Stimulated activated effector memory CD8-positive, alpha-beta T cell treated with anti-CD3 and anti-CD28 coated beads, Interleukin-12 subunit alpha, Interleukin-12 subunit beta, amount 100 ng/mL, for 72 hours (primary cell): ENCODE measurements around the gene HOMER1.
"Not testable (repeated sequence)": the region's sequence is repeated elsewhere in the genome, so short reads cannot be mapped to it uniquely, and the experiment has no call there.

Experiments used
- ATAC-seq: fragments of 150-1000 bp; cut with Tn5 transposase; 2 replicates; pipeline ENCODE4 v1.10.0; 2021
- DNase-seq, 2 donors: peaks; one replicate each; pipeline ENCODE4 v3.0.0; 2021 to 2022; ENCODE audit warnings: low spot score in 2 of 2
- H3K27ac Mint-ChIP-seq: one replicate; pipeline ENCODE4 v1.8.0; 2022; ENCODE audit warnings: mild to moderate bottlenecking, mixed read lengths
- H3K36me3 Mint-ChIP-seq: one replicate; pipeline ENCODE4 v1.8.0; 2022; ENCODE audit warnings: mild to moderate bottlenecking, mixed read lengths
- H3K4me1 Mint-ChIP-seq: one replicate; pipeline ENCODE4 v1.8.0; 2022; ENCODE audit warnings: mixed read lengths
- H3K4me3 Mint-ChIP-seq: one replicate; pipeline ENCODE4 v1.8.0; 2022; ENCODE audit warnings: mild to moderate bottlenecking, mixed read lengths
- H3K9me3 Mint-ChIP-seq: one replicate; pipeline ENCODE4 v1.8.0; 2022; ENCODE audit warnings: mixed read lengths

Gene HOMER1

DNA sequence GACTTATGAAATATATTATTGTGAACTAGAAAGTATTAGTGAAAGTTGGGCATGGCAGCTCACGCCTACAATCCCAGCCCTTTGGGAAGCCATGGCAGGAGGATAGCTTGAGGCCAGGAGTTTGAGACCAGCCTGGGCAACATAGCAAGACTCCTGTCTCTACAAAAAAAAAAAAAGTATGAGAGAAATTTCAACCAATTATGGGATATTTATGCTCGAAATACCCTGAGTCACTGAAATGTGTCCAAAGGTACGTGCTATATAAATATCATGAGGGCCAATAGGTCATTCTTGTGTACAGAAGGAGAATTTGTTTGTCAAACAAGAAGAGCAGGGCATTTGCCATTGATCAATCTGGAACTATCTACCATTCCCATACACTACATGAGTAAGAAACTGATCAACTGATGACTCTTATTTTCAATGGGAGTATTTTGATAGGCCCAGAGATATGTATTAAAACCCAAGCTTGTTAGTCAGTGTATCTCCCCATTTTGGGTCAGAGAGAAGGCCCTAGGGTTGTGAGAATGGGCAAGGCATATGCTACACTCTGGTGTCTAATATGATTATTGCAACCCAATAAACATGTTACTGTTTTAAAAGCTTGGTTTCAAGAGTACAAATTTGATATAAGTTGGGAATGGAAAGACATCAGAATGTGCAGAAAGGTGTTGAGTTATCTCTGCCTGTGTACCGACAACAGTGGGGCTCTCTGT is 21.7 kb upstream of the HOMER1 start:
- Mint-ChIP-seq H3K9me3 (no peaks in the 10 kb centered on the region), H3K4me3 (no peak overlapping the region), H3K36me3 (no peaks in the 10 kb centered on the region), H3K27ac (no peak overlapping the region), H3K4me1 (no peaks in the 10 kb centered on the region)
- no peak for ATAC-seq
- no peak for DNase-seq

DNA sequence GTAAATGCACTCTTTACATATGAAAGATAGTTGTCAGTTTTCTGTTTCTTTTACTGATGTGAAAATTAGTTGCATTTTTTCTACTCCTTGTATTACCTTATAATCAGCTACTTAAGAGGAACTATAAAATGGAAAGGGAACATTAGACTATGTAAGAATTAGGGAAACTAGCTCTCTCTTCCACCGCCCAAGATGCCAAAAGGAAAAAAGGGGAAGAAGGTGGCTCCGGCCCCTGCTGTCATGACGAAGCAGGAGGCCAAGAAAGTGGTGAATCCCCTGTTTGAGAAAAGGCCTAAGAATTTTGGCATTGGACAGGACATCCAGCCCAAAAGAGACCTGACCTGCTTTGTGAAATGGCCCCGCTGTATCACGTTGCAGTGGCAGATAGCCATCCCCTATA is 15.2 kb upstream of the HOMER1 start:
- Mint-ChIP-seq H3K9me3 (peaks cover 5% of the 10 kb centered on the region), H3K36me3 (peaks cover 8% of the 10 kb centered on the region), H3K4me3 (no peak overlapping the region), H3K4me1 (no peaks in the 10 kb centered on the region), H3K27ac (no peak overlapping the region)
- DNase-seq (no peak), ATAC-seq (no peak)

DNA sequence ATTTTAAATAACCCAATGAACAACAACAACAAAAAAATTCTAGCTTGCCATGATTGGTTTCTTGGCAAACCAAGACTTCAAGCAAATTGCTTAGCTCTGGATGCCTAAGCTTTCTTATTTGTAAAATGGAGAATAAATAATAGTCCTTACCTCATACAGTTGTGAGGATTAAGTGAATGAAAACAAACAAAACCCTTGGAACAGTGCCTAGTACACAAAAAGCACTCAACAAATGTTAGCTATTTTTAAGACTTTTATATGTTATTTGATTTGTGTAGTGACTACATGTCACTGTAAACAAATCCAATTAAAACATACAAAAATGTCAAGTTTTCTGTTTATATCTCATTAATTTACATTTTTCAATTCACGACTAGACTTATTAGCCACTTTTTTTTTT is 13.5 kb upstream of the HOMER1 start:
- no peak for DNase-seq
- Mint-ChIP-seq H3K27ac (no peak overlapping the region), H3K4me3 (no peak overlapping the region), H3K9me3 (peaks cover 5% of the 10 kb centered on the region), H3K4me1 (no peaks in the 10 kb centered on the region), H3K36me3 (peaks cover 8% of the 10 kb centered on the region)
- no peak for ATAC-seq

DNA sequence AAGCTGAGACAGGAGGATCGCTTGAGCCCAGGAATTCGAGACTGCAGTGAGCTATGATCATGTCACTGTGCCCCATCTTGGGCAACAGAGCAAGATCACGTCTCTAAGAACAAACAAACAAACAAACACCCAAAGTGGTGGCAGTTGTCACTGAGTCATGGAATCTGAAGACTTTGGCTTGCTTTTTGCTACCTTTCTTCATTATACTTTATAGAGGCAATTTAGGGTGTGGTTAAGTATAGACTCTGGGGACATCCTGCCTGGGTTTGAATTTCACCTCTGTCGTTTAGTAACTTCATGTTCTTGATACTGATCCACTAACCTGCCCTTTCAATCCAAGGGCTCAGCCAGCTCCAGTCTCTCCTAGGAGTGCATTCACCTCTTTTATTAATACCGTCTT is 13.0 kb upstream of the HOMER1 start:
- H3K36me3 Mint-ChIP-seq: peaks cover 8% of the 10 kb centered on the region
- ATAC-seq (no peak), DNase-seq (no peak)
- no peak overlapping the region for H3K27ac Mint-ChIP-seq
- no peak overlapping the region for H3K4me3 Mint-ChIP-seq
- H3K4me1 Mint-ChIP-seq: no peaks in the 10 kb centered on the region
- H3K9me3 Mint-ChIP-seq: peaks cover 5% of the 10 kb centered on the region

DNA sequence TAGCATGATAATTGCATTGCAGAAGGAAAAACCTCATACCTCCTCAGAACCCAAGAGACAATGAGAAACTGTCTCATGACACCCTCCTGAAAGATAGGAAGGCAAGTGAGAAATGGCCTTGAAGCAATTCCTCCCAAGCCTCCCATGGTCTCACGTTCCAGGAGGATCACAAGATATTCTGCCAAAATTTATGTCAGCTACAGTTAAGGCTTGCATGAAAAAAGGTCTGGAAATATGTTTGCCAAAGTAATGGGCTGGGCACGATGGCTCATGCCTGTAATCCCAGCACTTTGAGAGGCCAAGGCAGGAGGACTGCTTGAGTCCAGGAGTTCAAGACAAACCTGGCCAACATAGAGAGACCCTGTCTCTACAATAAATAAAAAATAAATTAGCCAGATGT is 12.6 kb upstream of the HOMER1 start:
- Mint-ChIP-seq H3K9me3 (peaks cover 5% of the 10 kb centered on the region), H3K36me3 (peaks cover 8% of the 10 kb centered on the region), H3K27ac (no peak overlapping the region), H3K4me1 (no peaks in the 10 kb centered on the region), H3K4me3 (no peak overlapping the region)
- ATAC-seq: no peak
- no peak for DNase-seq

DNA sequence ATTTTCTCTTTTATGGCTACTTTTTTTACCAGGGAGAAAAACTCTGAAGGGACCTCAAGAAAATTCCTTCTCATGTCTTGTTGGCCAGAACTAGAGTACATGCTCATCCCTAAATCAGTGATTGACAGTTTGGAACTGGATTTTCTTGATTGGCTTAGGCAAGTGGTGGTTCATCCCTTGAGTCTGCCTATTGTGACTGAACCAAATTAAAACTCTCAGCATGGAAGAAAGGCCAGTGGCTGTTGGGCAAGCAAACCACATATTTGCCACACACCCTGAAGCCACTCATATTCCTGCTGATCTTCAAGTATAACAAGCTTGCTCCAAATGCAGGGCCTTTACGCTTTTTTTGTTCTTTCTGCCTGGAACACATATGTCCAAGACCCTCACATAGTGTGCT is 7.2 kb upstream of the HOMER1 start:
- no peak overlapping the region for H3K27ac Mint-ChIP-seq
- H3K36me3 Mint-ChIP-seq: peaks cover 8% of the 10 kb centered on the region
- no peaks in the 10 kb centered on the region for H3K4me1 Mint-ChIP-seq
- ATAC-seq (no peak), DNase-seq (no peak)
- no peak overlapping the region for H3K4me3 Mint-ChIP-seq
- H3K9me3 Mint-ChIP-seq: peaks cover 5% of the 10 kb centered on the region

DNA sequence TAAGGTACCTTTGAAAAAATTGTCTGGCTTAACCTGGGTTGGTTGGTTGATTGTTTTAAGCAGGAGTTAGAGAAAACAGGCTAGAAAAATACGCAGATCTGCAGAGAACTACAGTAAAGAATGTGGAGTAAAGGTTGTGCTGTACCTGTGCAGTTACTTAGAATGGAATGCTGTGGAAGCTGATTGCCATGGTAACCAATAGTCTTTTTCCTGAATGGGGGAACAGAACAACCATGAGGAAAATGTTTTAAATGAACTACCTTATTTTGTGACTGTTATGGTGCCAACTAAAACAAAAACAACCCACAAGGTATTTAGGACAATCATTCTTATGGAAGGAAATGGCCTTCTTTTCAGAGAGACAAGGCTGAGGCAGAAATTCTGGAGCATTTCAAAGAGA is 4.8 kb upstream of the HOMER1 start:
- Mint-ChIP-seq H3K4me3 (no peak overlapping the region), H3K4me1 (peaks cover 7% of the 10 kb centered on the region), H3K27ac (no peak overlapping the region), H3K36me3 (peaks cover 6% of the 10 kb centered on the region), H3K9me3 (no peaks in the 10 kb centered on the region)
- DNase-seq (no peak), ATAC-seq (no peak)

DNA sequence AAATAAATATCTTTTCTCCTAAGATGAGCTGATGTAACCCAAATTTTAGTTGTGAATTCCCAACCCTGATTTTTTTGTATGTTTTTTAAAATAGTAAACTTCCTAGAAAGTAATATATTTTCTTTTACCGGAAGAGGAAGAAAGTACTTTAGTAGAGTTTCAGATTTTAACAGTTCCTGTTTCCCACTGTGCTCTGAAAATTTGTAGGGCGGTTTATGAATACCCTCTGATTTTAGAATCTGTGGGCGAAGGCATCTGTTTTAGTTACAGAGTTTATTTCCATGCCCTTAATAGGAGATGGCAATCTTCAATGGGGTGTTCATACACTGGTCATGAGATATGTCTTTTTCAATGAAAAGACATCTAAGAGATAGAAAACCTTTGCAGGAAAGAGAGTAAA is 3.7 kb upstream of the HOMER1 start:
- Mint-ChIP-seq H3K27ac (no peak overlapping the region), H3K9me3 (no peaks in the 10 kb centered on the region), H3K4me3 (no peak overlapping the region), H3K36me3 (peaks cover 6% of the 10 kb centered on the region), H3K4me1 (peaks cover 14% of the 10 kb centered on the region)
- ATAC-seq: no peak
- DNase-seq: no peak

DNA sequence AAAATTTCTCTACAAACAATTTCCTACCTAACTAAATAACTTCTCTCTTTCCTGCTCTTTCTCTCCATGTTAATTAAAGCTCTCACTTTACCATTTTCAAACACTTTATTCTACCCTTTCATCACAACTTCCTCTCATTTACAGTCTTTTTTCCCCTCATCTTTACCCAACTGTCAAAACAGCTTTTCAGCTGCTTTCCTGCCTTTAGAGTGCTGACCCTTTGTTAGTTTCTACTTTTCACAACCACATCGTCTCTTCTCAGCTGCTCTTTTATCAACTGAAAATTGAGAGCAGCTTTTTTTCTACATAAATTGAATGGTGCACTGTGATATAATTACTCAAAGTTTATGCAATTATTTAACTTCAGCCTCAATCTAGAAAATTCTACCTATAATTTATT is 3.1 kb upstream of the HOMER1 start:
- DNase-seq: no peak
- H3K4me3 Mint-ChIP-seq: no peak overlapping the region

DNA sequence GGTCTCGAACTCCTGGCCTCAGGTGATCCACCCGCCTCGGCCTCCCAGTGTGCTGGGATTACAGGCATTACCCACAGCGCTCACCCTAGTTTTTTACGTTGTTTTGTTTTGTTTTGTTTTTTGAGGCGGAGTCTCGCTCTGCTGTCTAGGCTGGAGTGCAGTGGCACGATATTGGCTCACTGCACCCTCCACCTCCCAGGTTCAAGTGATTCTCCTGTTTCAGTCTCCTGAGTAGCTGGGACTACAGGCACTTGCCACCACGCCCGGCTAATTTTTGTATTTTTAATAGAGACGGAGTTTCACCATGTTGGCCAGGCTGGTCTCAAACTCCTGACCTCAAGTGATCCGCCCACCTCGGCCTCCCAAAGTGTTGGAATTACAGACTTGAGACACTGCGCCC is 2.4 kb upstream of the HOMER1 start:
- H3K36me3 Mint-ChIP-seq, H3K9me3 Mint-ChIP-seq, ATAC-seq, H3K4me3 Mint-ChIP-seq, DNase-seq, H3K27ac Mint-ChIP-seq: not testable (repeated sequence)
- peaks cover 16% of the 10 kb centered on the region for H3K4me1 Mint-ChIP-seq

More for the DNA sequence above, 3.1 kb upstream of the HOMER1 start:
- Mint-ChIP-seq H3K9me3 (no peaks in the 10 kb centered on the region), H3K4me1 (peaks cover 16% of the 10 kb centered on the region), H3K27ac (no peak overlapping the region), H3K36me3 (peaks cover 6% of the 10 kb centered on the region)
- ATAC-seq: no peak

DNA sequence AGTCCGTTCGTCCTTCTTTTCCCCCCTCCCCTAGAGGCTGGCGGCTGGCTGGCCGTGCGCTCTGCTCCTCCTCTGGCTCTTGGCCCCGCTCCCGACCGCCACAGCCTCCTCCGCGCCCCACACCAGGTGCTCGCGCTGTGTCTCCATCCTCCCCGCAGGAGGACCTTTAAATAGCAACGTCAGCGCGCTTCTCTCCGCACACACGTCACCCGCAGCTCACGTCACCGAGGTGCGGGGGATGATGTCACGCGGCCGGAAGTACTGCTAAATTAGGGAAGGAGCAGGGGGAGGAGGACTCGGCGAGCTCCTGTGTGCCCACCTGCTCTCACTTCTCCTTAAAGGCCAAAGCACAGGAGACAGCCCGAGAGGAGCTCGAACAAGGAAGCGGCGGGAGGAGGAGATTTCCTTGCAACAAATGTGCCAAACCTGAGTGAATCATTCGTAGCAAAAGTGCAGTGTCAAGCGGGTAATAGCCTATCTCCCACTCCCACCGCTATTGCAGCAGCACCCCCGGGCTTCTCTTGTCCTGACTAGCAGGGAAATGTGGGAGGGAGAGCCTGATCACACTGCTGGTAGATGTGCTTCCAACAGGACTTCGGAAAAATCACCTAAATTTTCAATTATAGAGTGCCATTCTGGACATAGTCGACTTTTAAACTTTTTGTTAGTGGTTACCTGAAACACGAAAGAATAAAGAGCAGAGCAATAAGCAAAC is 614 bp upstream of the HOMER1 start:
- ATAC-seq (peak; percentile 91), DNase-seq (peak; percentile 77 to 94)
- Mint-ChIP-seq H3K4me1 (peaks cover 16% of the 10 kb centered on the region), H3K36me3 (peaks cover 6% of the 10 kb centered on the region), H3K4me3 (peak overlapping the region; percentile 96), H3K9me3 (no peaks in the 10 kb centered on the region), H3K27ac (peak overlapping the region; percentile 98)

DNA sequence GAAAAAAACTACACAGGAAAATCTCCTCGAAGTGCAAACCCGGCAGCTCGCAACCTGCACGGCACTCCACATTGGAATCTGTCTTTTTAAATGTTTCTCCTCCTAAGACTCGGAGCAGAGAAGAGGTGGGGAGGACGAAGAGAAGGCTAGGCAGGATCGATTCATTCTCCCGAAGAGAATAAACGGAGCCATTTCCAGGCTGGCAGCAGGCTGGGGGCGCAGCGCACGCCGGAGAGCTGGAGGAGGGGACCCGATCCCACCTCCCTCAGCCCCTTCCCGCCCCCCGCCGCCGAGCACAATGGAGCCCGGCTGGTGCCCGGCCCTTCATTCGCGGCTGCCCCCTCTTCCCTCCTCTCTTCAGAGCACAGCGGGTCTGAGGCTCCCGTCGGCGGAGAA is 628 bp downstream of the HOMER1 start:
- Mint-ChIP-seq H3K27ac (no peak overlapping the region), H3K4me1 (peaks cover 24% of the 10 kb centered on the region), H3K9me3 (no peaks in the 10 kb centered on the region), H3K4me3 (peak overlapping the region; percentile 96), H3K36me3 (peaks cover 6% of the 10 kb centered on the region)
- ATAC-seq (no peak), DNase-seq (peak in 1 of 2 donors; percentile 55)

DNA sequence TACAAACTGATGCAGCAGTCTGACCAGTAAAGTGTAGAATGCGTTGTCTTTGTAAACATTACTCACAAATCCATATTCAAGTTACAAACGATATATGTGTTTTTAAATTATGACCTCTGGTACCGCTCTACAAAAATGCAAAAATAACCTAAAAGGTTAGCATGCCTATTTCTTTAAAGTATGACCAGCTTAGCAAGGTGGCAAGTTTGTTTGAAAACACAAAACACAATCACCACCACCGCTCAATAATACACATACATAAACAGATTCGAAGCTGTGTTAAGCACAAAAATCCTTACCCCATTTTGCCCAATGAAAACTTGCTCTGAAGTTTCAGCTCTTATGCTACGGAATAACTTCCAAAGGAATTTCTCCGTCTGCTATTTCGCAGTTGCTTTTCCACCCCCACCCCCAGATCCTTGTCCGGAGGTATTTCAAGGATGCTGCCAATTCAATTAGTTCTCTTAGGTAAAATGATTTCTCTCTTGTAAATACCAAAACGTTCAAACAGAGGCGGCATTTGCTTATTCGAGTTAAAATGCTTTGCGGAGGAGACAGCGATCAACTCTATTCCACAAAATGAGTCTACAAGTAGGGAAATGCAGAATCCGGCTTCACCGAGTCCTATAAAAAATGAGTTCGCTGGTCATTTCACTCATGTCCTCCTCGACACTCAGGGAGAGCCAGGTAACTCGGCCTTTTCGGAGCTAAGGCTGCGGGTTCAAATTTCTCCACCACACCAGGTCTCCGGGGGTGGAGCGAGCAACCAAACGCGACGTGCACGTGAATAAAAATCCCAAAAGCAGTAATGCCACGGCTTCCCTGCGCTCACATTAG is 1.2 kb downstream of the HOMER1 start:
- Mint-ChIP-seq H3K27ac (no peak overlapping the region), H3K36me3 (peaks cover 6% of the 10 kb centered on the region), H3K9me3 (no peaks in the 10 kb centered on the region), H3K4me3 (peak overlapping the region; percentile 96), H3K4me1 (peaks cover 28% of the 10 kb centered on the region)
- no peak for ATAC-seq
- DNase-seq: no peak

DNA sequence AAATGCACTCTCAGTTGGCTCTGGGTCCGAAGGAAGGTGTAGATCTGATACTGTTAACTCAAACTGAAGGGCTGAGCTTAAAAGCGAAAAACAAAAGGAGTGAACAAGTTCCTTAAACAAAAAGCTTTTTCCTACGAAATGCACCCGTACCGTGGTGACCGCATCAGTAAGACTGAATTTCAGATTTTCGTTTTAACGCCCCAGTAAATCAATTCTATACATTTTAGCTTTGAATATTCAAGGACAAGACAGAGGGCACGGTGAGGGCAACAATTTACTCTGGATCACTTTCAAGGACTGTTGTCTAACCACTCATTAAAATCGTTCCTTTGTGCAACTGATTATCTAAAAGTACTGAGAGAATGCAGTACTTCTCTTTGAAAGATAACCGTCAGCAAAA is 1.9 kb downstream of the HOMER1 start:
- Mint-ChIP-seq H3K4me3 (peak overlapping the region; percentile 96), H3K36me3 (peaks cover 6% of the 10 kb centered on the region), H3K27ac (no peak overlapping the region), H3K4me1 (peaks cover 29% of the 10 kb centered on the region), H3K9me3 (no peaks in the 10 kb centered on the region)
- ATAC-seq: no peak
- no peak for DNase-seq

DNA sequence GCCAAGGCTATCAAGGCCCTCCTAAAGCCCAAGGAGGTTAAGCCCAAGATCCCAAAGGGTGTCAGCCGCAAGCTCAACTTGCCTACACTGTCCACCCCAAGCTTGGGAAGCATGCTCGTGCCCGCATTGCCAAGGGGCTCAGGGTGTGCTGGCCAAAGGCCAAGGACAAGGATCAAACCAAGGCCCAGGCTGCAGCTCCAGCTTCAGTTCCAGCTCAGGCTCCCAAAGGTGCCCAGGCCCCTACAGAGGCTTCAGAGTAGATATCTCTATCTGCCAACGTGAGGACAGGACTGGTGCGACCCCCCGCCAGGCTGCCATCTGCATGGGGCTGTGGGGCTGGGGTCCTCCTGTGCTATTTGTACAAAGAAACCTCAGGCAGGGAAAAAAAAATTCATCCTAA is 3.3 kb downstream of the HOMER1 start:
- Mint-ChIP-seq H3K27ac (no peak overlapping the region), H3K36me3 (peaks cover 6% of the 10 kb centered on the region), H3K4me1 (peaks cover 29% of the 10 kb centered on the region), H3K4me3 (no peak overlapping the region), H3K9me3 (no peaks in the 10 kb centered on the region)
- DNase-seq (no peak), ATAC-seq (no peak)
